Common myeloid progenitor, CD34-positive (primary cell): ENCODE results near the gene HBM.
"Not testable (repeated sequence)": the region's sequence is repeated elsewhere in the genome, so short reads cannot be mapped to it uniquely, and the experiment has no call there.

Experiments used
- CTCF ChIA-PET: fragments of 350-600 bp; sonication (Branson Sonifier 250); formaldehyde crosslinking; loops from one replicate; lab custom pipeline; 2021; ENCODE audit warnings: antibody characterized with exemption; lab: Charles Lee
- POLR2A ChIA-PET: fragments of 350-600 bp; sonication (Branson Sonifier 250); formaldehyde crosslinking; loops from one replicate; lab custom pipeline; 2021; ENCODE audit warnings: antibody characterized with exemption; lab: Charles Lee
- DNase-seq, 3 donors: peaks; one replicate each; pipeline versions ENCODE4 v3.0.0 to v3.0.0-alpha.2; 2013
- H3K27ac ChIP-seq, 2 experiments: 1 replicate in 1 of 2; 2 replicates in 1 of 2; pipeline ENCODE4 v1.7.0; 2013; ENCODE audit warnings: inconsistent platforms in 2 of 2, low read length in 2 of 2, mild to moderate bottlenecking in 2 of 2, low read depth in 1 of 2, moderate library complexity in 1 of 2; ENCODE audit not compliant: severe bottlenecking in 2 of 2, insufficient read depth in 1 of 2, poor library complexity in 1 of 2
- H3K27me3 ChIP-seq, 5 experiments: replicated peaks in 2 of 5; 1 replicate in 3 of 5; 2 replicates in 2 of 5; pipeline versions ENCODE4 v1.6.1 to v1.7.0; 2013; ENCODE audit warnings: low read length in 4 of 5, mild to moderate bottlenecking in 2 of 5, moderate library complexity in 2 of 5, inconsistent platforms in 1 of 5; ENCODE audit not compliant: insufficient read depth in 5 of 5, control insufficient read depth in 4 of 5
- H3K36me3 ChIP-seq, 4 experiments: 1 replicate in 2 of 4; 2 replicates in 2 of 4; pipeline versions ENCODE4 v1.6.1 to v1.7.0; 2013; ENCODE audit warnings: low read length in 3 of 4, control low read depth in 1 of 4, mild to moderate bottlenecking in 1 of 4; ENCODE audit not compliant: control insufficient read depth in 4 of 4, insufficient read depth in 4 of 4
- H3K4me1 ChIP-seq, 4 experiments: 1 replicate in 3 of 4; 2 replicates in 1 of 4; pipeline versions ENCODE4 v1.6.1 to v1.7.1; 2013; ENCODE audit warnings: low read length in 3 of 4, mild to moderate bottlenecking in 3 of 4, control low read depth in 1 of 4, inconsistent platforms in 1 of 4, moderate library complexity in 1 of 4; ENCODE audit not compliant: control insufficient read depth in 4 of 4, insufficient read depth in 4 of 4; ENCODE audit errors: control extremely low read depth in 1 of 4
- H3K4me3 ChIP-seq, 7 experiments: 1 replicate in 4 of 7; 2 replicates in 3 of 7; pipeline versions ENCODE4 v1.5.1 to v1.7.0; 2013; ENCODE audit warnings: mild to moderate bottlenecking in 7 of 7, low read length in 6 of 7, moderate library complexity in 6 of 7, inconsistent platforms in 2 of 7, low read depth in 2 of 7, control low read depth in 1 of 7; ENCODE audit not compliant: insufficient read depth in 4 of 7, control insufficient read depth in 1 of 7; ENCODE audit errors: extremely low read depth in 1 of 7
- H3K9me3 ChIP-seq, 5 experiments: 1 replicate in 4 of 5; 2 replicates in 1 of 5; pipeline versions ENCODE4 v1.6.1 to v1.7.1; 2013; ENCODE audit warnings: low read length in 4 of 5, mild to moderate bottlenecking in 2 of 5, inconsistent platforms in 1 of 5, low read depth in 1 of 5, moderate library complexity in 1 of 5; ENCODE audit not compliant: control insufficient read depth in 4 of 5, insufficient read depth in 2 of 5; ENCODE audit errors: control extremely low read depth in 1 of 5
- WGBS: methylation state at CpG from one replicate; pipeline ENCODE4 v1.1.5; 2013; ENCODE audit not compliant: insufficient coverage; 5-methylcytosine and 5-hydroxymethylcytosine counted together

The HBM gene

GRCh38 chr16:167122-167690 is 1.4 kb downstream of the HBM start:
- Histone ChIP-seq H3K27me3 (peaks cover 0 to 79% (median 39%) of the 10 kb centered on the region in 5 experiments), H3K4me1 (peaks cover 0 to 27% (median 17%) of the 10 kb centered on the region in 4 experiments), H3K27ac (no peak overlapping the region), H3K4me3 (no peak overlapping the region), H3K36me3 (no peaks in the 10 kb centered on the region), H3K9me3 (no peaks in the 10 kb centered on the region)
- ChIA-PET CTCF (interaction anchor here (1.4 to 2.7 kb wide), 3 partner anchors 11 to 195 kb away, joined by 3 to 12 read pairs (median 6); no protein-coding TSS in a partner anchor), POLR2A (no interaction called here)
- WGBS: 10% methylated on average over 7 of the region's 11 CpGs
- no peak for DNase-seq

- Histone ChIP-seq H3K36me3 (no peaks in the 10 kb centered on the region), H3K27ac (no peak overlapping the region), H3K4me1 (peaks cover 0 to 29% (median 19%) of the 10 kb centered on the region in 4 experiments), H3K27me3 (peaks cover 0 to 74% (median 34%) of the 10 kb centered on the region in 5 experiments), H3K9me3 (no peaks in the 10 kb centered on the region), H3K4me3 (no peak overlapping the region)
- DNase-seq: peak in 1 of 3 donors; percentile 7
- ChIA-PET CTCF (interaction anchor here (1.0 to 2.7 kb wide), 6 partner anchors 10 to 194 kb away, joined by 3 to 12 read pairs (median 4); no protein-coding TSS in a partner anchor), POLR2A (interaction anchor here (0.6 kb wide), 1 partner anchor 30 kb away, joined by 4 read pairs; the partner anchor contains the start of gene NPRL3)
- WGBS: 79% methylated on average over 5 of the region's 6 CpGs
Observed at GRCh38 chr16:168424-168823, 2.6 kb downstream of the HBM start.

- WGBS: 60% methylated on average over 1 of the region's 3 CpGs
- POLR2A ChIA-PET: no interaction called here
- CTCF ChIA-PET: interaction anchor here (1.0 to 2.7 kb wide), 4 partner anchors 10 to 19 kb away, joined by 3 to 12 read pairs (median 4); no protein-coding TSS in a partner anchor
- no peak for DNase-seq
- Histone ChIP-seq H3K4me1 (peaks cover 0 to 31% (median 20%) of the 10 kb centered on the region in 4 experiments), H3K27me3 (peaks cover 0 to 79% (median 34%) of the 10 kb centered on the region in 5 experiments), H3K9me3 (peaks cover 0 to 2% (median 0%) of the 10 kb centered on the region in 5 experiments), H3K4me3 (no peak overlapping the region), H3K27ac (no peak overlapping the region), H3K36me3 (no peaks in the 10 kb centered on the region)
Observed at GRCh38 chr16:169014-169413, 3.2 kb downstream of the HBM start.

- DNase-seq, H3K27ac ChIP-seq, H3K4me3 ChIP-seq, POLR2A ChIA-PET, H3K9me3 ChIP-seq, CTCF ChIA-PET, H3K36me3 ChIP-seq: not testable (repeated sequence)
- 0% methylated on average over 2 of the region's 5 CpGs for WGBS
- peaks cover 0 to 37% (median 24%) of the 10 kb centered on the region in 4 experiments for H3K4me1 ChIP-seq
- peaks cover 0 to 87% (median 35%) of the 10 kb centered on the region in 5 experiments for H3K27me3 ChIP-seq
Observed at GRCh38 chr16:170088-170507, 4.3 kb downstream of the HBM start.

GRCh38 chr16:170788-171187 is 5.0 kb downstream of the HBM start:
- ChIA-PET POLR2A (no interaction called here), CTCF (interaction anchor here (0.6 to 1.3 kb wide), 2 partner anchors 13 to 368 kb away, joined by 3 read pairs; no protein-coding TSS in a partner anchor)
- H3K9me3 ChIP-seq: peaks cover 0 to 2% (median 0%) of the 10 kb centered on the region in 5 experiments
- H3K4me1 ChIP-seq: peaks cover 0 to 35% (median 22%) of the 10 kb centered on the region in 4 experiments
- H3K4me3 ChIP-seq: no peak overlapping the region
- WGBS: no CpG with 5 or more reads among the region's 1 CpG
- peaks cover 0 to 87% (median 34%) of the 10 kb centered on the region in 5 experiments for H3K27me3 ChIP-seq
- H3K36me3 ChIP-seq: no peaks in the 10 kb centered on the region
- H3K27ac ChIP-seq: no peak overlapping the region
- DNase-seq: no peak

GRCh38 chr16:172374-172941 is 6.7 kb downstream of the HBM start, which contains the start of gene HBA2:
Gene HBA2, plus strand, starts transcription at chr16:172876. Its CDS starts 37 bp downstream, at chr16:172913.
- H3K27ac ChIP-seq, DNase-seq, H3K4me3 ChIP-seq, H3K9me3 ChIP-seq, POLR2A ChIA-PET, CTCF ChIA-PET, H3K36me3 ChIP-seq: not testable (repeated sequence)
- peaks cover 0 to 76% (median 26%) of the 10 kb centered on the region in 5 experiments for H3K27me3 ChIP-seq
- WGBS: no CpG with 5 or more reads among the region's 74 CpGs
- peaks cover 0 to 23% (median 15%) of the 10 kb centered on the region in 4 experiments for H3K4me1 ChIP-seq
